Measurements from ENCODE around the gene TAP2.

The TAP2 gene

GRCh38 chr6:32876603-32877002, 38.1 kb upstream of the TAP2 start:
- TF ChIP-seq CTCF (IDR thresholded peaks at IDR 0.05), result no peak

DNA sequence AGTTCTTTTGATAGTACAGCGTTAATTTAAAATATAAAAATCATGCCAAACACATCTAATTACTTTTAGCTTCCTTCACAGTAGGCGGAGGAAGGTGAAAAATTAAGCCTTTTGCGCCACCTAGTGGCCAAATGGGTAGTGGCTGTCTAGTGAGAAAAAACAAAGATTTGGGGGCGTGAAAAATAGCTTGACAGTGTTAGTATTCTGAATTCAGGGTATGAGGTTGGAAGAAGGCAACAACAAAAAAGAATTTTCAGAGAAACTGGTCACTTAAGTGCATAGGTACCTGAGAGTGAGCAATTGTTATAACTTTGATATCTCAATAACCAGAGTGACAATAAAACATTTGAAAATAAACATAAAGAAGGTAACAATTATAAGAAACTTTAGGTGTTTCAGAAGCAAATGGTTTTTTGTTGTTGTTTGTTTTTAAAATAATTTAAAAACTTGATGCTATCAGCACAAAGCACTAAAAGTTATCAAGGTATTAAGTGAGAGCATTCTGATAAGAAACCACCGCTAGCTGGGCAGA, 29.8 kb upstream of the TAP2 start:
- peak; percentile 85 for TF ChIP-seq CTCF (IDR thresholded peaks at IDR 0.05)

DNA sequence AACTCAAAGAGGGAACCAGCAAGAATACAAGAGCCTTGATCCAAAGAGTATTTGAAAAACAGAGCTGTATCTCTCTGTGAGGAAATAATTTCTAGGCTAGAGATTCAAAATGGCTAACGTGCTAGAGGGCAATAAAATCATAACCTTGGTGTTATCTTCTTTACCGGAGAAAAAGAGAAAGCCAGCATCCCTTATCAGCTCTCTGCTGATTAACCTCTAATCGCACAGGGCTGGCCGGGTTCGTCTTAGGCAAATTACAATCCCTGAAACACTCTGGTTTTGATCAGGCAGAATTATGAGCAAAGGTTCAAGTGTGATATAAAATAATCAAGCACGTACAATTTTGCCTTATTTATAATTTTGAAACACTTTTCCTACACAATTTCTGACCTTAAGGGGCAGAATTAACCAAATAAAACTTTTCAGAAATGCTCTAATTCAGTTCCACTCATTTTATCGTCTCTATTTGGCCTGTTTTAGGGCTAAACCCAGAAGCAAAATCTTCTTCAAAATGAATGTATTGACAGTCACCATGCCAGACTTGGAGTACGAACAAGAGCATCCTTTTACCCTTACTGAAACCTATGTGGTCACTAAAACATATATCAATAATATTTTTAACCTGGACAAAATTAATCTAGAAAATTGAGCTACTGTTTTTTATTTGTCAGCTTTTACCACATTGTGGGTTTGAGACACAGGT, 29.2 kb upstream of the TAP2 start:
- no peak for TF ChIP-seq CTCF (IDR thresholded peaks at IDR 0.05)

- no peak for TF ChIP-seq CTCF (IDR thresholded peaks at IDR 0.05)
Observed at GRCh38 chr6:32867022-32867477, 28.5 kb upstream of the TAP2 start.

DNA sequence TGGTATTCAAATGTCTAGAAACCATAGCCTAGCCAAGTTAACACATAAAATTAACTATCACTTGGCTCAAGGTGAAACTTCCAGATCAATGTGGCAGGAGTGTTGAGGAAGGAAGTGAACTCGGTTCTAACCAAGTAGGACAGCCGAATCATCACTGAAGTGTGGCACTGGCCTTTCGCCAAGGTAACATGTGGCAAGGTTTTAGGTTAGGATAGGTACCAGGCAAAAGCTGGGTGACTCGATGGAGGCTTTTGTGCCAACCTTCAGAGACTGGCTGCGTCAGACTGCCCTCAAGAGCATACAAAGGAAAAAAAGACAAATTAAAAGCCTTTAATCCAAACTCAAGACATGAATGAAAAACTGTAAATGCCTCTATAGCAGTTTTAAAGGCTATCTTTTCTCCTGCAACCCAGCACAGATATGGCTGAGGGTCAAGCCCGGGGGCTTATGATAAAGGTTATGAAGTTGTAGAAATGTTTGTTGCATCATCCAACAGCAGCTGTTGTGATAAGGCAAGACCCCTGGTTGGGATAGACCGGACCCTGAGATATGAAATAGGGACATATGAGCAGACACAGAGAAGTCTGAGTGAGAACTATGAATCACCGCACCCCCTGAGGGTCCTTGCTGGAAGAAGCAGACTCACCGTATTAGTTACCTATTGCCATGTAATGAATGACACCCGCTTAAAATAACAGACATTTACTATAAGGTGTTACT, 27.3 kb upstream of the TAP2 start:
- TF ChIP-seq CTCF (IDR thresholded peaks at IDR 0.05), result no peak

- no peak for TF ChIP-seq CTCF (IDR thresholded peaks at IDR 0.05)
Observed at GRCh38 chr6:32862725-32863124, 24.2 kb upstream of the TAP2 start.

DNA sequence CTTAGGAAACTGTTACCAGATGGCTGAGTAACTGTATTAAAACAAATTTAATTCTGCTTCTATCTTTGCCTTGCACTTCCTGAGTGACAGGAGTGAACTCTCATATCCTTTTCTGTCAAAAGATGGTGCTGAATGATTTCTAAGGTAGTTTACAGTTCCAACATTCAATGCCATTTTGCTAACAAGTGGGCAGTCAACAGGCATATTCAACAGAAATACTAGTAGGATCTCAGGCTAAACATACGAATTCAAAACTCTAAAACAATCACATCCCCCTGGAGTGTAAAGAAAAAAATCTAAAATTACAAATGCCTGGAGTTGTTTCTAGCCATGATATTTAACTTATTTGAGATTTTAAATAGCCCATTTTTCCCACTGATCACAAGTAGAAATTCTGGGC, 22.1 kb upstream of the TAP2 start:
- no peak for TF ChIP-seq CTCF (IDR thresholded peaks at IDR 0.05)

Measured in LNCAP (cell line).